ENCODE measurements around the gene FABP2.
"Not testable (repeated sequence)": the region's sequence is repeated elsewhere in the genome, so short reads cannot be mapped to it uniquely, and the experiment has no call there.

DNA sequence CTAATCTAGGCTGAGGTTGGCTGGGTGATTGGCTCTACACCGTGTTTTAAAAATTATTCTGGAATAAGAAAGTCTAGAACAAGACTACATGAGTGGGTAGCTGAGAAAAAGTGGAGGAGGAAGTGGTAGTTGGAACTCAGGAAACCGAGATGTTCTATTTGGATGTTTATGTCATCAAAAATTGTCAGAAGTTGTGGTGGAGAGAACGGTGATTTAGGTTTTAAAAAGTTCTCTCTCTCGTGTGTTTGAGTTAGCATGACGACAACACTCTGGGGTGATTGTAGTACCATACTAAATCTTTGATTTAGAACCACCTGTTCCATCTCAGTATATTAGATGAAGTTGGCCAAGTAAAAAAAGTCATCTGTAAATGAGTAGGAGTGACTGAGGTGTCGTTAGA, 41.4 kb upstream of the FABP2 start:
- TF ChIP-seq, protein P1, sequence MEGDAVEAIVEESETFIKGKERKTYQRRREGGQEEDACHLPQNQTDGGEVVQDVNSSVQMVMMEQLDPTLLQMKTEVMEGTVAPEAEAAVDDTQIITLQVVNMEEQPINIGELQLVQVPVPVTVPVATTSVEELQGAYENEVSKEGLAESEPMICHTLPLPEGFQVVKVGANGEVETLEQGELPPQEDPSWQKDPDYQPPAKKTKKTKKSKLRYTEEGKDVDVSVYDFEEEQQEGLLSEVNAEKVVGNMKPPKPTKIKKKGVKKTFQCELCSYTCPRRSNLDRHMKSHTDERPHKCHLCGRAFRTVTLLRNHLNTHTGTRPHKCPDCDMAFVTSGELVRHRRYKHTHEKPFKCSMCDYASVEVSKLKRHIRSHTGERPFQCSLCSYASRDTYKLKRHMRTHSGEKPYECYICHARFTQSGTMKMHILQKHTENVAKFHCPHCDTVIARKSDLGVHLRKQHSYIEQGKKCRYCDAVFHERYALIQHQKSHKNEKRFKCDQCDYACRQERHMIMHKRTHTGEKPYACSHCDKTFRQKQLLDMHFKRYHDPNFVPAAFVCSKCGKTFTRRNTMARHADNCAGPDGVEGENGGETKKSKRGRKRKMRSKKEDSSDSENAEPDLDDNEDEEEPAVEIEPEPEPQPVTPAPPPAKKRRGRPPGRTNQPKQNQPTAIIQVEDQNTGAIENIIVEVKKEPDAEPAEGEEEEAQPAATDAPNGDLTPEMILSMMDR (IDR thresholded peaks at IDR 0.05), result not testable (repeated sequence)
- not testable (repeated sequence) for TF ChIP-seq POLR2A (IDR thresholded peaks at IDR 0.05)

Data from testis (tissue), 2 donors.